ENCODE data around the gene FMNL2. TPM values are rescaled to one million over a fixed set of nuclear protein-coding genes. Genes with fewer than 3 reads are reported as not detected.

FMNL2 gene
- 30.6 and 36.5 TPM in 2 replicates for total RNA-seq (2012; rRNA removed)

- Histone ChIP-seq H3K4me1 (ENCODE audit: control insufficient read depth, insufficient read depth, low read length) (peaks cover 12% of the 10 kb centered on the region), H3K36me3 (ENCODE audit: insufficient read depth, low read length) (no peaks in the 10 kb centered on the region), H3K9ac (ENCODE audit: low read depth, low read length) (peak within 1 kb of the TSS; percentile 89), H3K9me3 (replicated peaks; ENCODE audit: low read length) (no peaks in the 10 kb centered on the region), H3K4me2 (ENCODE audit: low read length) (peak within 1 kb of the TSS; percentile 89), H3K4me3 (ENCODE audit: low read length) (peak within 1 kb of the TSS; percentile 93), H3K27me3 (ENCODE audit: control insufficient read depth, insufficient read depth, low read length) (no peaks in the 10 kb centered on the region)
Observed at GRCh38 chr2:152335016-152335725, at the start of gene FMNL2. FMNL2 (plus strand) TSS chr2:152335174.

- no peak overlapping the region for H3K4me3 ChIP-seq (ENCODE audit: low read length)
Observed at GRCh38 chr2:152292991-152293390, 42.0 kb upstream of the FMNL2 start.

DNA sequence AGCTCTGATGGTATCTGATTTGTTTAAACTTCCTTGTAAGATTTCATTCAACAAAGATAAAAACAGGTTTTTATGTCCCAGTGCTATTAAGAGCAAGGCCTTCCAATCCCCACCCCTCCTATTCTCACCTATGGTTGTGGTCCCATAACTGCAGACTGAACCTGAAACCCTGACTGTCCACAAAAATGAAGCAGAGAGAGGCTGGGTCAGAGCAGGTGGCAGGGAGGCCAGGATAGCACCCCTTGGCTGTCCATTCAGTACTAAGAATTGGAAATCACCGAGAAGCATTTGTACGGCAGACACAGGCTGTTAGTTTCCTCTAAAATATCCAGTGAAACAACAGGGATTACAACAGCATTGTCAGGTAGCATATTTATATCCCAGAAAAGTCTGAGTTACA, 37.3 kb upstream of the FMNL2 start:
- H3K36me3 ChIP-seq (ENCODE audit: insufficient read depth, low read length): no peaks in the 10 kb centered on the region
- peaks cover 7% of the 10 kb centered on the region for H3K27me3 ChIP-seq (ENCODE audit: control insufficient read depth, insufficient read depth, low read length)
- H3K9me3 ChIP-seq (replicated peaks; ENCODE audit: low read length): no peaks in the 10 kb centered on the region
- no peak overlapping the region for H3K4me3 ChIP-seq (ENCODE audit: low read length)
- no peak overlapping the region for H3K9ac ChIP-seq (ENCODE audit: low read depth, low read length)
- no peak overlapping the region for H3K4me2 ChIP-seq (ENCODE audit: low read length)
- H3K4me1 ChIP-seq (ENCODE audit: control insufficient read depth, insufficient read depth, low read length): no peaks in the 10 kb centered on the region

More at GRCh38 chr2:152292991-152293390, 42.0 kb upstream of the FMNL2 start:
- H3K36me3 ChIP-seq (ENCODE audit: insufficient read depth, low read length): no peaks in the 10 kb centered on the region
- H3K27me3 ChIP-seq (ENCODE audit: control insufficient read depth, insufficient read depth, low read length): no peaks in the 10 kb centered on the region
- H3K9me3 ChIP-seq (replicated peaks; ENCODE audit: low read length): no peaks in the 10 kb centered on the region
- H3K4me2 ChIP-seq (ENCODE audit: low read length): no peak overlapping the region
- no peaks in the 10 kb centered on the region for H3K4me1 ChIP-seq (ENCODE audit: control insufficient read depth, insufficient read depth, low read length)
- H3K9ac ChIP-seq (ENCODE audit: low read depth, low read length): no peak overlapping the region

GRCh38 chr2:152298754-152299153, 36.2 kb upstream of the FMNL2 start:
- Histone ChIP-seq H3K36me3 (ENCODE audit: insufficient read depth, low read length) (no peaks in the 10 kb centered on the region), H3K4me3 (ENCODE audit: low read length) (no peak overlapping the region), H3K9me3 (replicated peaks; ENCODE audit: low read length) (no peaks in the 10 kb centered on the region), H3K9ac (ENCODE audit: low read depth, low read length) (no peak overlapping the region), H3K4me2 (ENCODE audit: low read length) (no peak overlapping the region), H3K4me1 (ENCODE audit: control insufficient read depth, insufficient read depth, low read length) (no peaks in the 10 kb centered on the region), H3K27me3 (ENCODE audit: control insufficient read depth, insufficient read depth, low read length) (peaks cover 7% of the 10 kb centered on the region)

DNA sequence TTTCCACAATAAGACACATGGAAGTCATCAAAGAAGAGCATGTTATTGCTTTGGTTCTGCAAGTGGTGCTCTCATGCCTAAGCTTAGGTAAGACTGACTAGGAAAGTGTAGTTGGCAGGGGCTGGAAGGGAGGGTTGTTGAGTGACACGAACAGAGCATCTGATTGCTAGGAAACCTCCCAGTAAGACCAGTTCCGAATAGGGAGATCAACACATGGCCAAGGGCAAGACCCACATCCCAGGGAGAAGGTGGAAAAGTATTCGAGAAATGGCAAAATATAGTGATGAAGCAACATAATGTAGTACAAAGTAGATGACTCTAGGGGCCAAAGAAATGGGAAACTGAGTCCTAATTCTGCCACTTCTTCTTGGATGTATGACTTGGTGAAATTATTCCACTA, 33.8 kb upstream of the FMNL2 start:
- H3K27me3 ChIP-seq (ENCODE audit: control insufficient read depth, insufficient read depth, low read length): peaks cover 7% of the 10 kb centered on the region
- H3K9me3 ChIP-seq (replicated peaks; ENCODE audit: low read length): no peaks in the 10 kb centered on the region
- H3K4me1 ChIP-seq (ENCODE audit: control insufficient read depth, insufficient read depth, low read length): no peaks in the 10 kb centered on the region
- H3K36me3 ChIP-seq (ENCODE audit: insufficient read depth, low read length): no peaks in the 10 kb centered on the region
- no peak overlapping the region for H3K9ac ChIP-seq (ENCODE audit: low read depth, low read length)
- no peak overlapping the region for H3K4me2 ChIP-seq (ENCODE audit: low read length)
- no peak overlapping the region for H3K4me3 ChIP-seq (ENCODE audit: low read length)

- H3K4me1 ChIP-seq (ENCODE audit: control insufficient read depth, insufficient read depth, low read length): no peaks in the 10 kb centered on the region
- H3K9ac ChIP-seq (ENCODE audit: low read depth, low read length): no peak overlapping the region
- no peaks in the 10 kb centered on the region for H3K36me3 ChIP-seq (ENCODE audit: insufficient read depth, low read length)
- H3K4me2 ChIP-seq (ENCODE audit: low read length): no peak overlapping the region
- H3K4me3 ChIP-seq (ENCODE audit: low read length): no peak overlapping the region
- H3K9me3 ChIP-seq (replicated peaks; ENCODE audit: low read length): no peaks in the 10 kb centered on the region
- peaks cover 7% of the 10 kb centered on the region for H3K27me3 ChIP-seq (ENCODE audit: control insufficient read depth, insufficient read depth, low read length)
Observed at GRCh38 chr2:152303951-152304350, 31.0 kb upstream of the FMNL2 start.

DNA sequence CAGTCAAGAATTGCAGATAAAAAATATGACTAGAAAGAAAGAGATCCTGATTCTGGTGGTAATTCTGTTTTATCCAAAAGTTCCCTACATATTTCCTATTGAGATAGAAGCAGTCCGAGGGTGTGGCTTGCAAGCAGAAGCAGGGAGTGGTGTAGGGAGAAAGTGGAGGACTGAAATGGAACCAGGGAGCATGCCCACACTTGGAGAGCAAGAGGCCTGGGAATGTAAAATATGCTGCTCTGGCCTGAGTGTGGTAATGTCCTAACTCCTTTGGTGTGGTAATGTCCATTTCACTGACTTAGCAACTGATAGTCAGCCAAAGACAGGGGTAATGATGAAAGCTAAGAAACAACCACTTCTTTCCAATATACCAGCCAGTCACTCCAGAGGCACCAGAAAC, 30.1 kb upstream of the FMNL2 start:
- H3K27me3 ChIP-seq (ENCODE audit: control insufficient read depth, insufficient read depth, low read length): peaks cover 7% of the 10 kb centered on the region
- no peak overlapping the region for H3K9ac ChIP-seq (ENCODE audit: low read depth, low read length)
- H3K9me3 ChIP-seq (replicated peaks; ENCODE audit: low read length): no peaks in the 10 kb centered on the region
- H3K4me1 ChIP-seq (ENCODE audit: control insufficient read depth, insufficient read depth, low read length): no peaks in the 10 kb centered on the region
- H3K4me2 ChIP-seq (ENCODE audit: low read length): no peak overlapping the region
- no peaks in the 10 kb centered on the region for H3K36me3 ChIP-seq (ENCODE audit: insufficient read depth, low read length)
- H3K4me3 ChIP-seq (ENCODE audit: low read length): no peak overlapping the region

DNA sequence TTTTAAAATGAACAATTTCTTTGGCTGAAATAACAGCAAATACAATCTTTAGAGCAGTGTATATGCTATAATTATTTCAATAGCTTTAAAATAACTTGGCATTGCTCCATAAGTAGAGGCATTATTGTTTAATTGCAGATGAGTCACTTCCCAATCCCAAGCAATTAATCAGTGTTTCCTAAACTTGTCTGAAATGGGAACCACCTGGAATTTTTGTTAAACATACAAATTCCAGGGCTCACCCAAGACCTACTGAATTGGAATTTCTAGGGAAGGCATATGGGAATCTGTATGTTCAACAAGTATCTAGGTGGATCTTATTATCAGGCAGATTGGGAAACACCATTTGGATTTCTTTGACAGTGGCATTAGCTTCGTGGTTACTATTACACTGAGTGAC, 27.1 kb upstream of the FMNL2 start:
- Histone ChIP-seq H3K27me3 (ENCODE audit: control insufficient read depth, insufficient read depth, low read length) (no peaks in the 10 kb centered on the region), H3K4me2 (ENCODE audit: low read length) (no peak overlapping the region), H3K4me1 (ENCODE audit: control insufficient read depth, insufficient read depth, low read length) (no peaks in the 10 kb centered on the region), H3K4me3 (ENCODE audit: low read length) (no peak overlapping the region), H3K9ac (ENCODE audit: low read depth, low read length) (no peak overlapping the region), H3K9me3 (replicated peaks; ENCODE audit: low read length) (no peaks in the 10 kb centered on the region), H3K36me3 (ENCODE audit: insufficient read depth, low read length) (no peaks in the 10 kb centered on the region)

DNA sequence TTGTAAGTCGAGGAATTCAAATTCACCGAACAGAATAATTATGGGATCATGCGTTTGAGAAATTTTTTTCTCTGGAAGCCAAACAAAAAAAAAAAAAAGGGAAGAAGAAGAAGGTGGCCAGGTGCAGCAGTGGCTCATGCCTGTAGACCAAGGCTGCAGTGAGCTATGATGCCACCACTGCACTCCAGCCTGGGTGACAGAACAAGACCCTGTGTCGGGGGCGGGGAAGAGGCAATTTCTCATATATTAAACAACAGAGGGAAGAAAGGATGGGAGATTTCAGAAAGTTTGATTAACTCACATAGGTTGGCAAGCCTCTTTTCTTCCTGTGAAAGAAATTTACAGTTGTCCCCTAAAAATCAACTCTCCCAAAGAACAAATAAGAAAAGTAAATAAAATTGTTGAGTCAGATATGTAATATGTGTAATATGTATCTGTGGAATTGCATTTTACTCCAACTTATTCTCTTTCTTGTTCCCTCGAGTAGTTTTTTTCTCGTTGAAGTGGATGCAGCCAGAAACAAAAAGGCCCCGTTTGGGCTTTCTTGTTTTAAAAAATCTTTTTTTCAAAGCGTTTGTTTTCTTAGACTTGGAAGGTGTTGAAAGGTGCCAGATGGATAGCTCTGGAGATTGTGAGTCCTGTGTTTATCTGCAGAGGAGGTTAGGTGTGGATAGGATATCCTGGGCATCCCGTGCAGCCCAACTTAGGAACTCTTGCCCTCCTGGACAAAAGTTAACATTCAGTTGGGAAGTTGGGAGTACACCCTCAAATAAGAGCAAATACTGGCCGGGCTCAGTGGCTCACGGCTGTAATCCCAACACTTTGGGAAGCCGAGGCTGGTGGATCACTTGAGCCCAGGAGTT, 25.4 kb upstream of the FMNL2 start:
- no peaks in the 10 kb centered on the region for H3K4me1 ChIP-seq (ENCODE audit: control insufficient read depth, insufficient read depth, low read length)
- H3K4me3 ChIP-seq (ENCODE audit: low read length): no peak overlapping the region
- no peaks in the 10 kb centered on the region for H3K9me3 ChIP-seq (replicated peaks; ENCODE audit: low read length)
- H3K9ac ChIP-seq (ENCODE audit: low read depth, low read length): no peak overlapping the region
- H3K4me2 ChIP-seq (ENCODE audit: low read length): no peak overlapping the region
- H3K27me3 ChIP-seq (ENCODE audit: control insufficient read depth, insufficient read depth, low read length): no peaks in the 10 kb centered on the region
- H3K36me3 ChIP-seq (ENCODE audit: insufficient read depth, low read length): no peaks in the 10 kb centered on the region

DNA sequence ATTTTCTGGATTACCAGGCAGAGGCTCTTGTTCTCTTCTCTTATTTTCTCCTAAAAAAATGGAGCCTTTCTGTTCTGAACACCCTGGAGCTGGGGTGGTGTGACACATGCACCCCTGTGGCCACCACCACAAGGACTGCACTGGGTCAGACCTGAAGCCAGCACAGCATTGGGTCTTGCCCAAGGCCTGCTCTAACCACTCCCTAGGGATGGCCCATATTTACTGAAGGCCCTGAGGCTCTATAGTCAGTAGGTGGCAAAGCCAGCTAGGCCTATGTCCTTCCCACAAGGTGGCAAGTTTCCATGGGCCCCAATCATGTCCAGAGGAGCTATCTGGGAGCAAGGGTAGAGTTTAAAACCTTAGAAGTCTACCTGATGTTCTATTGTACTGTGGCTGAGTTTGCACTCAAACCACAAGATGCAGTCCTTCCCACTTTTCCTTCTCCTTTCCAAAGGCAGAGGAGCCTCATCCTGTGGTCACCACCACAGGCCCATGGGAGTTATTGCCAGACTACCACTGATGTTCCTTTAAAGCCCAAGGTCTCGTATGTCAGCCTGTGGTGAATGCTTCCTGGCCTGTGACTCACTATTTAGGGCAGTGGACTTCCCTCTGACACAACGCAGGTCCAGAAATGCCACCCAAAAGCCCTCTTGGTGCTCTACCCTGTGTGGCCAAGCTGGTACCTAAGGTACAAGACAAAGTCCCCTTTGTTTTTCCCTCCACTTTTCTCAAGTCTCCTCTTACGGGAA, 15.0 kb upstream of the FMNL2 start:
- Histone ChIP-seq H3K36me3 (ENCODE audit: insufficient read depth, low read length) (no peaks in the 10 kb centered on the region), H3K9me3 (replicated peaks; ENCODE audit: low read length) (no peaks in the 10 kb centered on the region), H3K4me3 (ENCODE audit: low read length) (no peak overlapping the region), H3K4me1 (ENCODE audit: control insufficient read depth, insufficient read depth, low read length) (peaks cover 11% of the 10 kb centered on the region), H3K9ac (ENCODE audit: low read depth, low read length) (no peak overlapping the region), H3K27me3 (ENCODE audit: control insufficient read depth, insufficient read depth, low read length) (no peaks in the 10 kb centered on the region), H3K4me2 (ENCODE audit: low read length) (no peak overlapping the region)

- H3K9ac ChIP-seq (ENCODE audit: low read depth, low read length): no peak overlapping the region
- no peaks in the 10 kb centered on the region for H3K9me3 ChIP-seq (replicated peaks; ENCODE audit: low read length)
- peaks cover 11% of the 10 kb centered on the region for H3K4me1 ChIP-seq (ENCODE audit: control insufficient read depth, insufficient read depth, low read length)
- no peak overlapping the region for H3K4me2 ChIP-seq (ENCODE audit: low read length)
- H3K27me3 ChIP-seq (ENCODE audit: control insufficient read depth, insufficient read depth, low read length): no peaks in the 10 kb centered on the region
- no peaks in the 10 kb centered on the region for H3K36me3 ChIP-seq (ENCODE audit: insufficient read depth, low read length)
- no peak overlapping the region for H3K4me3 ChIP-seq (ENCODE audit: low read length)
Observed at GRCh38 chr2:152320814-152321213, 14.2 kb upstream of the FMNL2 start.

Measured in skeletal muscle satellite cell (primary cell).